ENCODE measurements around the gene RPL36A. TPM values are rescaled to one million over a fixed set of nuclear protein-coding genes. Genes with fewer than 3 reads are reported as not detected.

Gene RPL36A
- total and polyA plus RNA-seq, 10 of the 15 experiments (the other 5 are each of a cell fraction or from before 2014, with no cell fraction given): 425 to 4,528 (median 3,270) TPM

- TF ChIP-seq E2F4 (IDR thresholded peaks at IDR 0.05; ENCODE audit: low read depth, low read length) (no peak), HDAC2 (IDR thresholded peaks at IDR 0.05) (no peak), ZNF274 (IDR thresholded peaks at IDR 0.05; ENCODE audit: insufficient read depth, insufficient read length) (no peak), USF2 (IDR thresholded peaks at IDR 0.05; ENCODE audit: borderline replicate concordance, low read depth, low read length) (no peak)
Measured at GRCh38 chrX:101442085-101442484, 51.3 kb downstream of the RPL36A start (continued).

Other genes starting within 250 kb of the RPL36A start
Only the 7 nearest of the 10 such genes appear.
- gene TAF7L, start 99.7 kb upstream of the RPL36A start, total RNA-seq (2014; rRNA removed): 0.06 TPM in 1 of 2 replicates, not detected in the other
- not detected in 2 replicates for gene TAF7L, start 99.7 kb upstream of the RPL36A start, total RNA-seq (2014; rRNA removed; fragmentation: Illumina TruSeq; extraction: Trizol)
- gene TAF7L, start 99.7 kb upstream of the RPL36A start, total RNA-seq (2021): not detected in 2 replicates
- 0.04 TPM in 1 of 2 replicates, not detected in the other for gene TAF7L, start 99.7 kb upstream of the RPL36A start, polyA plus RNA-seq (2011; rRNA removed)
- gene TAF7L, start 99.7 kb upstream of the RPL36A start, polyA plus RNA-seq (2014; fragmentation: Illumina TruSeq; extraction: Trizol): 0.08 TPM in 1 of 2 replicates, not detected in the other
- under 1 TPM in 1 of 2 experiments, not detected in 1; 0.11 TPM for gene TAF7L, start 99.7 kb upstream of the RPL36A start, polyA plus RNA-seq (2014; fragmentation: Nextera tagmentation; extraction: Ambion mirVana)
- 0.10 TPM in 1 of 2 replicates, not detected in the other for gene TAF7L, start 99.7 kb upstream of the RPL36A start, polyA plus RNA-seq (2014; rRNA removed)
- gene TAF7L, start 99.7 kb upstream of the RPL36A start, polyA plus RNA-seq (2016; fragmentation: Nextera tagmentation; extraction: Ambion mirVana): under 1 TPM in 1 of 2 experiments, not detected in 1; 0.05 TPM
- 6.7 and 8.7 TPM in 2 replicates for gene TIMM8A, start 42.3 kb upstream of the RPL36A start, total RNA-seq (2014; rRNA removed)
- 14.2 and 16.0 TPM in 2 replicates for gene TIMM8A, start 42.3 kb upstream of the RPL36A start, total RNA-seq (2014; rRNA removed; fragmentation: Illumina TruSeq; extraction: Trizol)
- 26.1 and 29.1 TPM in 2 replicates for gene TIMM8A, start 42.3 kb upstream of the RPL36A start, total RNA-seq (2021)
- 20.4 and 22.7 TPM in 2 replicates for gene TIMM8A, start 42.3 kb upstream of the RPL36A start, polyA plus RNA-seq (2011; rRNA removed)
- gene TIMM8A, start 42.3 kb upstream of the RPL36A start, polyA plus RNA-seq (2014; fragmentation: Illumina TruSeq; extraction: Trizol): 24.3 and 25.5 TPM in 2 replicates
- 10 to 100 TPM; 84.5 to 92.7 TPM for gene TIMM8A, start 42.3 kb upstream of the RPL36A start, polyA plus RNA-seq (2014; fragmentation: Nextera tagmentation; extraction: Ambion mirVana)
- gene TIMM8A, start 42.3 kb upstream of the RPL36A start, polyA plus RNA-seq (2014; rRNA removed): 22.4 and 27.0 TPM in 2 replicates
- 10 to 100 TPM; 55.3 to 55.5 TPM for gene TIMM8A, start 42.3 kb upstream of the RPL36A start, polyA plus RNA-seq (2016; fragmentation: Nextera tagmentation; extraction: Ambion mirVana)
- 69.0 and 79.8 TPM in 2 replicates for gene BTK, start 4.8 kb upstream of the RPL36A start, total RNA-seq (2014; rRNA removed)
- 112 and 117 TPM in 2 replicates for gene BTK, start 4.8 kb upstream of the RPL36A start, total RNA-seq (2014; rRNA removed; fragmentation: Illumina TruSeq; extraction: Trizol)
- 96.3 and 99.5 TPM in 2 replicates for gene BTK, start 4.8 kb upstream of the RPL36A start, total RNA-seq (2021)
- gene BTK, start 4.8 kb upstream of the RPL36A start, polyA plus RNA-seq (2011; rRNA removed): 82.0 and 96.3 TPM in 2 replicates
- gene BTK, start 4.8 kb upstream of the RPL36A start, polyA plus RNA-seq (2014; fragmentation: Illumina TruSeq; extraction: Trizol): 154 and 191 TPM in 2 replicates
- 10 to 100 TPM; 24.0 to 94.5 TPM for gene BTK, start 4.8 kb upstream of the RPL36A start, polyA plus RNA-seq (2014; fragmentation: Nextera tagmentation; extraction: Ambion mirVana)
- 99.0 and 104 TPM in 2 replicates for gene BTK, start 4.8 kb upstream of the RPL36A start, polyA plus RNA-seq (2014; rRNA removed)
- 10 to 100 TPM; 81.9 to 83.3 TPM for gene BTK, start 4.8 kb upstream of the RPL36A start, polyA plus RNA-seq (2016; fragmentation: Nextera tagmentation; extraction: Ambion mirVana)
- 23.3 and 23.8 TPM in 2 replicates for gene GLA, start 16.9 kb downstream of the RPL36A start, total RNA-seq (2014; rRNA removed)
- 25.3 and 26.7 TPM in 2 replicates for gene GLA, start 16.9 kb downstream of the RPL36A start, total RNA-seq (2014; rRNA removed; fragmentation: Illumina TruSeq; extraction: Trizol)
- 24.4 and 25.0 TPM in 2 replicates for gene GLA, start 16.9 kb downstream of the RPL36A start, total RNA-seq (2021)
- gene GLA, start 16.9 kb downstream of the RPL36A start, polyA plus RNA-seq (2011; rRNA removed): 31.7 and 32.8 TPM in 2 replicates
- 29.2 and 34.1 TPM in 2 replicates for gene GLA, start 16.9 kb downstream of the RPL36A start, polyA plus RNA-seq (2014; fragmentation: Illumina TruSeq; extraction: Trizol)
- 10 to 100 TPM; 39.2 to 66.4 TPM for gene GLA, start 16.9 kb downstream of the RPL36A start, polyA plus RNA-seq (2014; fragmentation: Nextera tagmentation; extraction: Ambion mirVana)
- gene GLA, start 16.9 kb downstream of the RPL36A start, polyA plus RNA-seq (2014; rRNA removed): 20.3 and 28.9 TPM in 2 replicates
- 10 to 100 TPM; 26.8 to 29.8 TPM for gene GLA, start 16.9 kb downstream of the RPL36A start, polyA plus RNA-seq (2016; fragmentation: Nextera tagmentation; extraction: Ambion mirVana)
- gene HNRNPH2, start 17.2 kb downstream of the RPL36A start, total RNA-seq (2014; rRNA removed): 34.5 and 43.4 TPM in 2 replicates
- 67.0 and 69.1 TPM in 2 replicates for gene HNRNPH2, start 17.2 kb downstream of the RPL36A start, total RNA-seq (2014; rRNA removed; fragmentation: Illumina TruSeq; extraction: Trizol)
- 42.4 and 42.8 TPM in 2 replicates for gene HNRNPH2, start 17.2 kb downstream of the RPL36A start, total RNA-seq (2021)
- gene HNRNPH2, start 17.2 kb downstream of the RPL36A start, polyA plus RNA-seq (2011; rRNA removed): 46.6 and 61.9 TPM in 2 replicates
- 73.3 and 90.2 TPM in 2 replicates for gene HNRNPH2, start 17.2 kb downstream of the RPL36A start, polyA plus RNA-seq (2014; fragmentation: Illumina TruSeq; extraction: Trizol)
- gene HNRNPH2, start 17.2 kb downstream of the RPL36A start, polyA plus RNA-seq (2014; fragmentation: Nextera tagmentation; extraction: Ambion mirVana): 10 to 100 TPM; 55.7 to 90.8 TPM
- 44.9 and 49.6 TPM in 2 replicates for gene HNRNPH2, start 17.2 kb downstream of the RPL36A start, polyA plus RNA-seq (2014; rRNA removed)
- gene HNRNPH2, start 17.2 kb downstream of the RPL36A start, polyA plus RNA-seq (2016; fragmentation: Nextera tagmentation; extraction: Ambion mirVana): 100 to 1,000 TPM in 1 of 2 experiments, 10 to 100 TPM in 1; 98.1 to 102 TPM
- 0.23 and 0.33 TPM in 2 replicates for gene ARMCX4, start 94.4 kb downstream of the RPL36A start, total RNA-seq (2014; rRNA removed)
- gene ARMCX4, start 94.4 kb downstream of the RPL36A start, total RNA-seq (2014; rRNA removed; fragmentation: Illumina TruSeq; extraction: Trizol): 0.63 and 0.88 TPM in 2 replicates
- gene ARMCX4, start 94.4 kb downstream of the RPL36A start, total RNA-seq (2021): 0.90 and 1.1 TPM in 2 replicates
- not detected in 2 replicates for gene ARMCX4, start 94.4 kb downstream of the RPL36A start, polyA plus RNA-seq (2011; rRNA removed)
- 0.65 and 0.75 TPM in 2 replicates for gene ARMCX4, start 94.4 kb downstream of the RPL36A start, polyA plus RNA-seq (2014; fragmentation: Illumina TruSeq; extraction: Trizol)
- gene ARMCX4, start 94.4 kb downstream of the RPL36A start, polyA plus RNA-seq (2014; fragmentation: Nextera tagmentation; extraction: Ambion mirVana): under 1 TPM; 0.53 to 0.62 TPM
- 0.61 and 1.6 TPM in 2 replicates for gene ARMCX4, start 94.4 kb downstream of the RPL36A start, polyA plus RNA-seq (2014; rRNA removed)
- gene ARMCX4, start 94.4 kb downstream of the RPL36A start, polyA plus RNA-seq (2016; fragmentation: Nextera tagmentation; extraction: Ambion mirVana): 1 to 10 TPM in 1 of 2 experiments, under 1 TPM in 1; 0.92 to 3.2 TPM
- gene ARMCX1, start 159.5 kb downstream of the RPL36A start, total RNA-seq (2014; rRNA removed): not detected in 2 replicates
- not detected in 2 replicates for gene ARMCX1, start 159.5 kb downstream of the RPL36A start, total RNA-seq (2014; rRNA removed; fragmentation: Illumina TruSeq; extraction: Trizol)
- gene ARMCX1, start 159.5 kb downstream of the RPL36A start, total RNA-seq (2021): 0.08 TPM in 1 of 2 replicates, not detected in the other
- gene ARMCX1, start 159.5 kb downstream of the RPL36A start, polyA plus RNA-seq (2011; rRNA removed): 0.04 TPM in 1 of 2 replicates, not detected in the other
- not detected in 2 replicates for gene ARMCX1, start 159.5 kb downstream of the RPL36A start, polyA plus RNA-seq (2014; fragmentation: Illumina TruSeq; extraction: Trizol)
- gene ARMCX1, start 159.5 kb downstream of the RPL36A start, polyA plus RNA-seq (2014; fragmentation: Nextera tagmentation; extraction: Ambion mirVana): under 1 TPM in 1 of 2 experiments, not detected in 1; 0.02 TPM
- gene ARMCX1, start 159.5 kb downstream of the RPL36A start, polyA plus RNA-seq (2014; rRNA removed): not detected in 2 replicates
- gene ARMCX1, start 159.5 kb downstream of the RPL36A start, polyA plus RNA-seq (2016; fragmentation: Nextera tagmentation; extraction: Ambion mirVana): under 1 TPM; 0.05 to 0.07 TPM

Measured in GM12878 (cell line).